ENCODE measurements around the gene IGSF9B.

IGSF9B gene

DNA sequence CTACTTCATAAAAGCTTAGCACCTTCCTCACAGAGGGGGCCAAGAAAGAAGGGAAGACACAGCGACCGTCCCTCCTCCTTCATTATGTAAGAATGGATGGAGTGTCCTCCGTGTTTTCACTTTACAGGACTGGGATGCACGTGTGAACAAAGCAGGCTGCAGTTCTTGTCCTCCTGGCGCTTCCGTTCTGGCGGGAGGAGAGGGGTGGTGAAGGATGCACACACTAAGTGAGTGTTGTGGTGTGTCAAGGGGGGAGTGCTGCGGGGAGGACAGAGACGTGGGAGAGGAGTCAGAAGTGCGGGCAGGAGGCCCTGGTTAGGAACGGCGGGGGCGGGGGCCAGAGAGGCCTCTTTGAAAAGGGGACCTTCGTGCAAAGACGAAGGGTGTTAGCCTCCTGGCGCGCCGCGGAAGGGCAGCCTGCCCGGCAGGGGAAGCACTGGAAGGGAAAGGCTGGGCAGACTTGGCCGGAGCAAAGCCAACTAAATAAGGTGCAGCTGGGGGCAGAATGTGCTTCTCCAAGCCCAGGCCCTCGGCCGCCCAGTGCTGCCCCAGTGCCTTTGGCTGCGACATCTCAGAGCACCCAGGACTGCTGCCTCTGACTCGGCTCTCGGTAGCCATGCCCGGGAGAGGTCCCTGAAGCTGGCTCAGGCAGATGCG lies 27.0 kb upstream of the IGSF9B start:
- Histone ChIP-seq H3K4me1 (ENCODE audit: control insufficient read depth in 2 of 2, insufficient read depth in 2 of 2, low read length in 2 of 2) (no peaks in the 10 kb centered on the region), H3K27me3 (ENCODE audit: control insufficient read depth in 2 of 2, insufficient read depth in 2 of 2, low read length in 2 of 2) (no peaks in the 10 kb centered on the region), H3K27ac (ENCODE audit: low read depth in 2 of 2, low read length in 2 of 2) (no peak overlapping the region), H3K4me3 (ENCODE audit: low read length in 2 of 2) (no peak overlapping the region), H3K36me3 (ENCODE audit: control insufficient read depth in 2 of 2, insufficient read depth in 2 of 2, low read length in 2 of 2) (no peaks in the 10 kb centered on the region), H3K9me3 (ENCODE audit: control insufficient read depth in 2 of 2, low read length in 2 of 2) (no peaks in the 10 kb centered on the region), H3K9ac (ENCODE audit: low read depth in 1 of 2, low read length in 2 of 2) (no peak overlapping the region)

DNA sequence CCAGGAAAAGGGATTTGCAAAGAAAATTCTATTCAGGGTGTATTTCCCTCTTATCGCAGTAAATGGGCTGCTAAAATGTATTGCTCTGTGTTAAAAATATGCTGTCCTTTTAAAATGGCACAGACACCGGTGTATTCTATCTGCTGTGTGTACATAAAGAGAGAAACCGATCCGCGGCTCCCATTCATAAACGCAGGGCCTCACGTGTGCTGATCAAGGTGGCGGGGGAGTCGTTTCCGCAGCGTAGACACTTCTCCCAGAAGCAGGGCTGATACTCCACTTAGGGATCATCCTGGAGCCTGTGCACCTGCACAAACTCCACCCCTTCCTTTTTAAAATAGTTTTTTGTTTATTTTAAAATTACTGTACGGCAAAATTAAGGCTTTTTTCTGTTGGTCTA lies 26.1 kb upstream of the IGSF9B start:
- H3K9me3 ChIP-seq (ENCODE audit: control insufficient read depth in 2 of 2, low read length in 2 of 2), result no peaks in the 10 kb centered on the region
- H3K4me1 ChIP-seq (ENCODE audit: control insufficient read depth in 2 of 2, insufficient read depth in 2 of 2, low read length in 2 of 2), result no peaks in the 10 kb centered on the region
- H3K27ac ChIP-seq (ENCODE audit: low read depth in 2 of 2, low read length in 2 of 2), result no peak overlapping the region
- no peak overlapping the region for H3K9ac ChIP-seq (ENCODE audit: low read depth in 1 of 2, low read length in 2 of 2)
- H3K4me3 ChIP-seq (ENCODE audit: low read length in 2 of 2), result no peak overlapping the region
- H3K36me3 ChIP-seq (ENCODE audit: control insufficient read depth in 2 of 2, insufficient read depth in 2 of 2, low read length in 2 of 2), result no peaks in the 10 kb centered on the region
- H3K27me3 ChIP-seq (ENCODE audit: control insufficient read depth in 2 of 2, insufficient read depth in 2 of 2, low read length in 2 of 2), result no peaks in the 10 kb centered on the region

DNA sequence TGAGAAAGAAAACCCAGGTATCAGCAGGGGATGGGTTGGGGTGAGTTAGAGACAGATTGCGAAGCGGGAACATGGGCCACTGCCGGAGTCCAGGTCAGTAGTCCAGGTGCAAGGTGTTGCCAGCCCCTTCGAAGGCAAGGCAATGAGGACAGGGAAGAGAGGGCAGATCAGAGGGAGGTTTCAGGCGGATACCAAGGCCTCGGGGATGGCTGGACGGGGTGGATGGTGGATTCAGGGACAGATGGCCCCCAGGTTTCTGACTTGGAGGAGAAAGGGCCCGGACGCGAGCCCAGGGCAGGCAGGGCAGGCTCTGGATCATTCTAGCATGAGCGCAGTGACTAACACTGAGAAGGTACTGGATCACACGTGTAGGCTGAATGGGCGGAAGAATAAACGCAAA lies 25.4 kb upstream of the IGSF9B start:
- Histone ChIP-seq H3K9ac (ENCODE audit: low read depth in 1 of 2, low read length in 2 of 2) (no peak overlapping the region), H3K27ac (ENCODE audit: low read depth in 2 of 2, low read length in 2 of 2) (no peak overlapping the region), H3K4me1 (ENCODE audit: control insufficient read depth in 2 of 2, insufficient read depth in 2 of 2, low read length in 2 of 2) (no peaks in the 10 kb centered on the region)

DNA sequence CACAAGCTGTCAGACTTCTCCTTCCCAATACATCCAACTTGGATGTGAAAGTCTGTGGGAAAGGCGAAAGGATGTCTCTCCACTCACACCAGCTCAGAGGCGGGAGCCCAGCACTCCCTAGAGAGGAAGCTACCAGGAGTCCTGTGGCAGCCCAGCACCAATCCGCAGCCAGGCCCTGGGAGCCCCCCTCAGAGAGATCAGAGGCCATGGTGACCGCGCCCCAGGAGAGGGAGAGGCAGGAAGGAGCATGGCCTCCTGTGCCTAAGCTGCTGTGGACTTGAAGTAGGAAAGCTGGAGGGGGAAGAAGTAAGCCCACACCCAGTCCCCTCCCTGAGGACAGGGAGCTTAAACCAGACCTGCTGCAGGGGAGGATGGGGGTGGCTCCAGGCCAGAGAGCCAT lies 24.4 kb upstream of the IGSF9B start:
- no peak overlapping the region for H3K9ac ChIP-seq (ENCODE audit: low read depth in 1 of 2, low read length in 2 of 2)
- no peaks in the 10 kb centered on the region for H3K27me3 ChIP-seq (ENCODE audit: control insufficient read depth in 2 of 2, insufficient read depth in 2 of 2, low read length in 2 of 2)
- H3K9me3 ChIP-seq (ENCODE audit: control insufficient read depth in 2 of 2, low read length in 2 of 2), result no peaks in the 10 kb centered on the region
- no peak overlapping the region for H3K4me3 ChIP-seq (ENCODE audit: low read length in 2 of 2)
- no peaks in the 10 kb centered on the region for H3K36me3 ChIP-seq (ENCODE audit: control insufficient read depth in 2 of 2, insufficient read depth in 2 of 2, low read length in 2 of 2)
- H3K4me1 ChIP-seq (ENCODE audit: control insufficient read depth in 2 of 2, insufficient read depth in 2 of 2, low read length in 2 of 2), result no peaks in the 10 kb centered on the region
- no peak overlapping the region for H3K27ac ChIP-seq (ENCODE audit: low read depth in 2 of 2, low read length in 2 of 2)

More for the DNA sequence above, 25.4 kb upstream of the IGSF9B start:
- Histone ChIP-seq H3K4me3 (ENCODE audit: low read length in 2 of 2) (no peak overlapping the region), H3K9me3 (ENCODE audit: control insufficient read depth in 2 of 2, low read length in 2 of 2) (no peaks in the 10 kb centered on the region), H3K27me3 (ENCODE audit: control insufficient read depth in 2 of 2, insufficient read depth in 2 of 2, low read length in 2 of 2) (no peaks in the 10 kb centered on the region), H3K36me3 (ENCODE audit: control insufficient read depth in 2 of 2, insufficient read depth in 2 of 2, low read length in 2 of 2) (no peaks in the 10 kb centered on the region)

DNA sequence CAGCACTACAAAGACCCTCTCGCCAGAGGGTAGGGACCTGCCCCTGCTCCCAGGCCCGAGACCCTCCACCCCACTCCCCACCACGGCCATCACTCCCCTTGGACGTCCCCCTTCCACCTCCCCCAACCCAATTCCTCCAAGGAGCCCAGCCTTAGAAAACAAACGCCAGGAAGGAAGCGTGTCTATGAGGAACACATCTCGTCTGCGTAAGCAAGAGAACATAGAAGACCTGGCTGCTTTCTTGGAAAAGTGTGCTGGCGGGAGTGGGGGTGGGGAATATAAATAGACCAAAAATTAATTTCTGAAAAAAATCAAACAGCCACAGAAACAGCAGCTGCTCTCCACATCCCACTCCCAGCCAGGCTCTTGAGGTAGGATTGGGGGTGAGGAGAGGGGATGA lies 23.9 kb upstream of the IGSF9B start:
- Histone ChIP-seq H3K9ac (ENCODE audit: low read depth in 1 of 2, low read length in 2 of 2) (no peak overlapping the region), H3K36me3 (ENCODE audit: control insufficient read depth in 2 of 2, insufficient read depth in 2 of 2, low read length in 2 of 2) (no peaks in the 10 kb centered on the region), H3K9me3 (ENCODE audit: control insufficient read depth in 2 of 2, low read length in 2 of 2) (no peaks in the 10 kb centered on the region), H3K27me3 (ENCODE audit: control insufficient read depth in 2 of 2, insufficient read depth in 2 of 2, low read length in 2 of 2) (no peaks in the 10 kb centered on the region), H3K4me1 (ENCODE audit: control insufficient read depth in 2 of 2, insufficient read depth in 2 of 2, low read length in 2 of 2) (no peaks in the 10 kb centered on the region), H3K4me3 (ENCODE audit: low read length in 2 of 2) (no peak overlapping the region), H3K27ac (ENCODE audit: low read depth in 2 of 2, low read length in 2 of 2) (no peak overlapping the region)

- H3K9me3 ChIP-seq (ENCODE audit: control insufficient read depth in 2 of 2, low read length in 2 of 2), result no peaks in the 10 kb centered on the region
- no peaks in the 10 kb centered on the region for H3K27me3 ChIP-seq (ENCODE audit: control insufficient read depth in 2 of 2, insufficient read depth in 2 of 2, low read length in 2 of 2)
- no peak overlapping the region for H3K9ac ChIP-seq (ENCODE audit: low read depth in 1 of 2, low read length in 2 of 2)
- no peaks in the 10 kb centered on the region for H3K4me1 ChIP-seq (ENCODE audit: control insufficient read depth in 2 of 2, insufficient read depth in 2 of 2, low read length in 2 of 2)
- no peak overlapping the region for H3K27ac ChIP-seq (ENCODE audit: low read depth in 2 of 2, low read length in 2 of 2)
- no peaks in the 10 kb centered on the region for H3K36me3 ChIP-seq (ENCODE audit: control insufficient read depth in 2 of 2, insufficient read depth in 2 of 2, low read length in 2 of 2)
- H3K4me3 ChIP-seq (ENCODE audit: low read length in 2 of 2), result no peak overlapping the region
These were observed 22.0 kb upstream of the IGSF9B start for GRCh38 chr11:133978794-133979193.

DNA sequence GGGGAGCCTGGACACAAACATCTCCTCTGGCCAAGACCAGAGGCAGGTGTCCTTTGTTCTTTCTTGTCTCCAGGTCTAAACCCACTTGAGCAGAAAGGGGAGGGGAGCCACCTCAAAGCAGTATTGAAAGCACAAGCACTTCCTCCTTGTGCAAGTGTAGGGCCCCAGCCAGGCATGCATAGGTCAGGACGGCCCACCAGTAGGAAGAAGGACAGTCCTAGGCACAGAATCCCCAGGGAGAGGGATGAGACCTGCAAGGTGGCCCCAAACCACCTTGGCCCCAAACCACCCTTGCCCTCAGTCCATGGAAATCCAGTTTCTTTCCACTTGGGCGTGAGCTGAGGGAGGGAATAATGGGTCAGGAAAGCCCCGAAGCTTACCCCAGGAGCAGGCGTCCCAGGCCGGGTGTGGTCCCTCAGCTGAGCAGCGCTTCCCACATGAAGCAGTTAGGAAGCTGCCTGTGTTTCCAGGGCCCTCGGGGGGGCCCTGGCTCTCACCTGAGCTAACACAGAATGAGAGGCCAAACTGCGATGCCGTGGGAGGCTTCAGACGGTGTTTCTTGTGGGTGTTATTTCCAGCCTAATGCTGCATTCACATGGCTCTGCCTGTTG lies 20.4 kb upstream of the IGSF9B start:
- Histone ChIP-seq H3K27ac (ENCODE audit: low read depth in 2 of 2, low read length in 2 of 2) (no peak overlapping the region), H3K4me3 (ENCODE audit: low read length in 2 of 2) (no peak overlapping the region), H3K9me3 (ENCODE audit: control insufficient read depth in 2 of 2, low read length in 2 of 2) (no peaks in the 10 kb centered on the region), H3K27me3 (ENCODE audit: control insufficient read depth in 2 of 2, insufficient read depth in 2 of 2, low read length in 2 of 2) (no peaks in the 10 kb centered on the region), H3K4me1 (ENCODE audit: control insufficient read depth in 2 of 2, insufficient read depth in 2 of 2, low read length in 2 of 2) (no peaks in the 10 kb centered on the region), H3K36me3 (ENCODE audit: control insufficient read depth in 2 of 2, insufficient read depth in 2 of 2, low read length in 2 of 2) (no peaks in the 10 kb centered on the region), H3K9ac (ENCODE audit: low read depth in 1 of 2, low read length in 2 of 2) (no peak overlapping the region)

DNA sequence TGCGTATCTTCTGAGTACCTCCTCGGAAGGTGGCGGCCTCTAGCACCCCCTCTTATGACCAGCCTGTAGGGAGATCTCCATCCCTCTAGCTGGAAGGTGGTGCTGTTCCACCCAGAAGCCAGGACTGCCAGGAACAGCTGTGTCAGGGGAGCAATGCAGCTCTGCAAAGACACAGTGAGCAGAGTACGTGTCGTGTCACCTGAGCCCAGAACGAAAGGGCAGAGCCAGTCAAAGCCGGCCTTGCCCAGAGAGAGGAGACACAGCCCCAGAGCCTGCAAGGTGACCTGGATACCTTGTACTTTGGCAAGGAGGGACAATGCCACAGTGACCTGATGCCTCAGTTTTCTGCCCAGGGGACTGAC lies 18.7 kb upstream of the IGSF9B start:
- no peaks in the 10 kb centered on the region for H3K4me1 ChIP-seq (ENCODE audit: control insufficient read depth in 2 of 2, insufficient read depth in 2 of 2, low read length in 2 of 2)
- H3K27me3 ChIP-seq (ENCODE audit: control insufficient read depth in 2 of 2, insufficient read depth in 2 of 2, low read length in 2 of 2), result no peaks in the 10 kb centered on the region
- no peak overlapping the region for H3K4me3 ChIP-seq (ENCODE audit: low read length in 2 of 2)
- no peaks in the 10 kb centered on the region for H3K9me3 ChIP-seq (ENCODE audit: control insufficient read depth in 2 of 2, low read length in 2 of 2)
- H3K9ac ChIP-seq (ENCODE audit: low read depth in 1 of 2, low read length in 2 of 2), result no peak overlapping the region
- H3K27ac ChIP-seq (ENCODE audit: low read depth in 2 of 2, low read length in 2 of 2), result no peak overlapping the region
- no peaks in the 10 kb centered on the region for H3K36me3 ChIP-seq (ENCODE audit: control insufficient read depth in 2 of 2, insufficient read depth in 2 of 2, low read length in 2 of 2)

DNA sequence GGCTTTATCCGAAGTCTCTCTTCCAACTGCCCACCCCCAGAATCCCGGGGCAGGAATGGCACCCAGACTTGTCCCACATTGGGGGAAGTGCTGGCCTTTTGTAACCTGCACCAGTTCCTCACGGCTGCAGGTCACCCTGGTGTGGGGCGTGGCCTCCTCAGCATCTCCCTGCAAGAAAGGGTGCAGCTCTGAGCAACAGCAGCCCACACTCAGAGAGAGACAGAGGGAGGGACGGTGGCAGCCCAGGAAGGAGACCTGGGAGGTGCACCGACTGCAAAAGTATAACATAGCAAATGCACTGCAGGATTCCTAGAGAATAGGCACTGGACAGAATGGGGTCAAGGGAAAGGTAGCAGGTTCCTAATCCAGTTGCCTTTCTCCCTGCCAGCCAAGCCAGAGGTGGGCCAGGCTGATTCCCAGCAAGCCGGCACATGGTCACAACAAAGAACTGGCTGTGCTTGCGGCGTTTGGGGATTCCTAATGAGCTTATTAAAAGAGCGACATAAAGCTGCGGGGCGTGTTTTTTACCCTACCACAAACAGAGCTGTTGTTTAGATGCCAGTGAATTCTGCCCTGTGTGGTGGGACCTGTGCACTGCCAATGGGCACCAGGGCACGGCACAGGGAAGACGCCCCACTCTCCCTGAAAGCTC lies 18.2 kb upstream of the IGSF9B start:
- H3K27ac ChIP-seq (ENCODE audit: low read depth in 2 of 2, low read length in 2 of 2), result no peak overlapping the region
- no peaks in the 10 kb centered on the region for H3K36me3 ChIP-seq (ENCODE audit: control insufficient read depth in 2 of 2, insufficient read depth in 2 of 2, low read length in 2 of 2)
- no peak overlapping the region for H3K4me3 ChIP-seq (ENCODE audit: low read length in 2 of 2)
- no peaks in the 10 kb centered on the region for H3K4me1 ChIP-seq (ENCODE audit: control insufficient read depth in 2 of 2, insufficient read depth in 2 of 2, low read length in 2 of 2)
- no peaks in the 10 kb centered on the region for H3K9me3 ChIP-seq (ENCODE audit: control insufficient read depth in 2 of 2, low read length in 2 of 2)
- H3K9ac ChIP-seq (ENCODE audit: low read depth in 1 of 2, low read length in 2 of 2), result no peak overlapping the region
- no peaks in the 10 kb centered on the region for H3K27me3 ChIP-seq (ENCODE audit: control insufficient read depth in 2 of 2, insufficient read depth in 2 of 2, low read length in 2 of 2)

GRCh38 chr11:133971881-133972280 lies 15.1 kb upstream of the IGSF9B start:
- Histone ChIP-seq H3K36me3 (ENCODE audit: control insufficient read depth in 2 of 2, insufficient read depth in 2 of 2, low read length in 2 of 2) (no peaks in the 10 kb centered on the region), H3K9ac (ENCODE audit: low read depth in 1 of 2, low read length in 2 of 2) (no peak overlapping the region), H3K4me3 (ENCODE audit: low read length in 2 of 2) (no peak overlapping the region), H3K27me3 (ENCODE audit: control insufficient read depth in 2 of 2, insufficient read depth in 2 of 2, low read length in 2 of 2) (peaks cover 0 to 2% of the 10 kb centered on the region in 2 donors), H3K9me3 (ENCODE audit: control insufficient read depth in 2 of 2, low read length in 2 of 2) (no peaks in the 10 kb centered on the region), H3K4me1 (ENCODE audit: control insufficient read depth in 2 of 2, insufficient read depth in 2 of 2, low read length in 2 of 2) (peaks cover 0 to 2% of the 10 kb centered on the region in 2 donors), H3K27ac (ENCODE audit: low read depth in 2 of 2, low read length in 2 of 2) (no peak overlapping the region)

Measured in mucosa of rectum (tissue), 2 donors.